K562 (cell line): ENCODE results near the gene ITGA7. TPM values are rescaled to one million over a fixed set of nuclear protein-coding genes. Genes with fewer than 3 reads are reported as not detected.

ENCODE experiments used
- CBX2 ChIP-seq: fragments of 200-600 bp; sonication (generic); IDR thresholded peaks from one replicate; pipeline ENCODE4 v1.6.1; 2012; ENCODE audit warnings: mild to moderate bottlenecking, low read length, inconsistent platforms; ENCODE audit not compliant: insufficient read depth, poor library complexity, severe bottlenecking
- EWSR1 ChIP-seq: fragments of 450-650 bp; IDR thresholded peaks from 2 replicates; pipeline ENCODE4 v1.6.1; 2018; ENCODE audit warnings: borderline replicate concordance, mild to moderate bottlenecking, low read depth, moderate library complexity; ENCODE audit not compliant: partially characterized antibody
- HMG20B ChIP-seq: fragments of 250-450 bp; sonication (Bioruptor Pico); IDR thresholded peaks from 2 replicates; pipeline ENCODE4 v1.5.0; 2021; ENCODE audit warnings: mild to moderate bottlenecking
- HNRNPH1 ChIP-seq: fragments of 200-400 bp; formaldehyde crosslinking; optimal IDR thresholded peaks from 2 replicates; pipeline ENCODE3; 2017; ENCODE audit warnings: low read depth, mild to moderate bottlenecking, low read length, moderate library complexity
- MED1 ChIP-seq: sonication (generic); formaldehyde crosslinking; IDR thresholded peaks from 2 replicates; pipeline ENCODE4 v1.8.1; 2023; ENCODE audit warnings: missing genetic modification reagents, borderline replicate concordance
- MTF1 ChIP-seq: fragments of 250-450 bp; sonication (Bioruptor Pico); IDR thresholded peaks from 2 replicates; pipeline ENCODE4 v1.9.0; 2021; ENCODE audit warnings: moderate library complexity, mild to moderate bottlenecking, inconsistent platforms, borderline replicate concordance
- POLR2B ChIP-seq: fragments of 450-650 bp; IDR thresholded peaks from 2 replicates; pipeline ENCODE4 v1.6.1; 2018; ENCODE audit warnings: low read depth; ENCODE audit not compliant: partially characterized antibody
- POLR2H ChIP-seq: IDR thresholded peaks from 2 replicates; pipeline ENCODE4 v1.6.1; 2016; ENCODE audit warnings: missing genetic modification characterization, low read depth, mild to moderate bottlenecking, control low read depth, missing compliant biosample characterization, moderate library complexity
- RFX7 ChIP-seq: fragments of 250-450 bp; sonication (Bioruptor Pico); IDR thresholded peaks from 2 replicates; pipeline ENCODE4 v1.5.1; 2021; ENCODE audit warnings: mild to moderate bottlenecking
- U2AF2 ChIP-seq: fragments of 200-400 bp; formaldehyde crosslinking; optimal IDR thresholded peaks from 2 replicates; pipeline ENCODE3; 2017; ENCODE audit warnings: low read depth, mild to moderate bottlenecking, low read length
- ZFX ChIP-seq: sonication (generic); formaldehyde crosslinking; IDR thresholded peaks from 2 replicates; pipeline ENCODE4 v1.8.0; 2022; ENCODE audit warnings: mild to moderate bottlenecking, missing genetic modification reagents, moderate library complexity
- polyA plus RNA-seq, 8 experiments: library from polyadenylated mRNA; depleted of rRNA in 4 of 8; stranded (reverse) in 5 of 8; unstranded in 3 of 8; fragments of >200 nt; fragmentation: Nextera tagmentation in 2 of 8; fragmentation: Illumina TruSeq in 1 of 8; extraction: Ambion mirVana in 2 of 8; extraction: Trizol in 1 of 8; gene quantifications; 2 replicates each; pipeline versions ENCODE4 v1.2.1 to v1.2.3, GENCODE V29; 2011 to 2014; ENCODE audit warnings: inconsistent platforms in 1 of 8, missing spikeins in 1 of 8
- total RNA-seq, 7 experiments: library from RNA; depleted of rRNA in 6 of 7; stranded (reverse); fragments of >200 nt in 6 of 7; fragmentation: Illumina TruSeq in 2 of 7; extraction: Trizol in 2 of 7; gene quantifications; 2 replicates each; pipeline versions ENCODE4 v1.2.1 to v1.2.3, GENCODE V29; 2011 to 2021; ENCODE audit warnings: low replicate concordance in 1 of 7
- TF ChIP-seq, protein P1 (sequence below): sonication (generic); formaldehyde crosslinking; IDR thresholded peaks from 2 replicates; pipeline ENCODE4 v1.8.0; 2022; ENCODE audit warnings: missing genetic modification reagents, mild to moderate bottlenecking, moderate library complexity, borderline replicate concordance
- TF ChIP-seq, protein P2 (sequence below), 3 experiments: fragments of 200-800 bp in 1 of 3; fragments of 250-450 bp in 1 of 3; fragments of 450-650 bp in 1 of 3; sonication (Bioruptor Pico) in 1 of 3; sonication (Bioruptor generic) in 1 of 3; formaldehyde crosslinking in 1 of 3; IDR thresholded peaks; 2 replicates each; pipeline versions ENCODE4 v1.6.1 to v1.8.0; 2016 to 2022; ENCODE audit warnings: mild to moderate bottlenecking in 2 of 3, missing genetic modification characterization in 2 of 3, missing compliant biosample characterization in 1 of 3, moderate library complexity in 1 of 3
- TF ChIP-seq, protein P3 (sequence below): fragments of 450-650 bp; conservative IDR thresholded peaks from 2 replicates; pipeline ENCODE4 v1.6.1; 2016; ENCODE audit warnings: missing genetic modification characterization, low read depth, mild to moderate bottlenecking, missing compliant biosample characterization, moderate library complexity
- TF ChIP-seq, protein P4 (sequence below): sonication (generic); formaldehyde crosslinking; IDR thresholded peaks from 2 replicates; pipeline ENCODE4 v1.8.1; 2023; ENCODE audit warnings: mild to moderate bottlenecking, missing genetic modification reagents, moderate library complexity

ITGA7 gene
- total and polyA plus RNA-seq, 9 of the 15 experiments (the other 6 are each of a cell fraction or from before 2014, with no cell fraction given), result 0.11 to 2.3 (median 0.56) TPM; not detected in 1

DNA sequence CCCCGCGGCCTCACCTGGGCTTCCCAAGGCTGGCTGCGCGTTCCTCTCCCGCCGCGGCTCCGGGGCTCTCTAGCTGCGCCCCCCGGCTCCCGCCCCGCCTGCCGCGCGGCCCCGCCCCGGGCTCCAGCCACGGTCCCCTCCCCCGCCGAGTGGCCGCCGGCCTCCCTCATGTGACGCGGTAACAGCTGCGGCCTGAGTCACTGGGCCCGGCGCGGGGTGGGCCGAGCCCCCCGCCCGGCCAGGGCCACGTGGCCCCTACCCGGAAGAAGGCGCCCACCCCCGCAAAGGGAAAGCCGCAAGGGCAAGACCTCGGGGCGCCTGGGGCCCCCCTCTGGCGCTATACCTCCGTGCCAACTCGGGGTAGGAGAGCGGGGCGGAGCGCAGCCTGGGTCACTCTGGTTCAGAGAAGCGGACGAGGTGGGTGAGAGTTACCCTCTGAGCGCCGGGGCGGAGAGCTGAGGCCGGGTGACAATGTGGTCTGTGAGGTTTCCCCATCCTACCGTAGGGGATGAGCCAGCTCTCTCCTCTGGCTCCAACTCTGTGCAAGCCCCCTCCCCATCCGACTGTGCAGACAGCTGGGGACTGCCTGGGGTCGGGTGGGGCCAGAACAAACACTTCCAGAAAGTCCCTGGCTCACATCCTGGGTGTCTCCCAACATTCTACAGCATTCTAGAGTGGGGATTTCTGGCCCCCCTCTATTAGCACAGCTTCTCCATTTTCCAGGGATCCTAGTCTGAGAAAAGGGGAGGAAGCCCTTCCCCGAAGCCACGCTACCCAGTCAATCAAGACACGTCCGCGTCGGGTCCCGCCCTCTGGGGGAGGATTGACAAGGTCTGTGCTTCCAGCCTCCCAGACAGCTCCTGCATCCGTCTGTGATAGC, 21.5 kb upstream of the ITGA7 start, which contains the start of gene CD63 (continued):
- TF ChIP-seq, protein P1, sequence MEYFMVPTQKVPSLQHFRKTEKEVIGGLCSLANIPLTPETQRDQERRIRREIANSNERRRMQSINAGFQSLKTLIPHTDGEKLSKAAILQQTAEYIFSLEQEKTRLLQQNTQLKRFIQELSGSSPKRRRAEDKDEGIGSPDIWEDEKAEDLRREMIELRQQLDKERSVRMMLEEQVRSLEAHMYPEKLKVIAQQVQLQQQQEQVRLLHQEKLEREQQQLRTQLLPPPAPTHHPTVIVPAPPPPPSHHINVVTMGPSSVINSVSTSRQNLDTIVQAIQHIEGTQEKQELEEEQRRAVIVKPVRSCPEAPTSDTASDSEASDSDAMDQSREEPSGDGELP (CRISPR knock-in tag), result peak; percentile 98
- TF ChIP-seq U2AF2 (no peak), HMG20B (no peak), CBX2 (no peak), ZFX (CRISPR knock-in tag) (peak; percentile 81), HNRNPH1 (no peak), MED1 (CRISPR knock-in tag) (no peak), POLR2B (peak; percentile 49), MTF1 (CRISPR knock-in tag) (no peak), RFX7 (CRISPR knock-in tag) (no peak), POLR2H (tag) (no peak), EWSR1 (no peak)
- TF ChIP-seq, protein P2, sequence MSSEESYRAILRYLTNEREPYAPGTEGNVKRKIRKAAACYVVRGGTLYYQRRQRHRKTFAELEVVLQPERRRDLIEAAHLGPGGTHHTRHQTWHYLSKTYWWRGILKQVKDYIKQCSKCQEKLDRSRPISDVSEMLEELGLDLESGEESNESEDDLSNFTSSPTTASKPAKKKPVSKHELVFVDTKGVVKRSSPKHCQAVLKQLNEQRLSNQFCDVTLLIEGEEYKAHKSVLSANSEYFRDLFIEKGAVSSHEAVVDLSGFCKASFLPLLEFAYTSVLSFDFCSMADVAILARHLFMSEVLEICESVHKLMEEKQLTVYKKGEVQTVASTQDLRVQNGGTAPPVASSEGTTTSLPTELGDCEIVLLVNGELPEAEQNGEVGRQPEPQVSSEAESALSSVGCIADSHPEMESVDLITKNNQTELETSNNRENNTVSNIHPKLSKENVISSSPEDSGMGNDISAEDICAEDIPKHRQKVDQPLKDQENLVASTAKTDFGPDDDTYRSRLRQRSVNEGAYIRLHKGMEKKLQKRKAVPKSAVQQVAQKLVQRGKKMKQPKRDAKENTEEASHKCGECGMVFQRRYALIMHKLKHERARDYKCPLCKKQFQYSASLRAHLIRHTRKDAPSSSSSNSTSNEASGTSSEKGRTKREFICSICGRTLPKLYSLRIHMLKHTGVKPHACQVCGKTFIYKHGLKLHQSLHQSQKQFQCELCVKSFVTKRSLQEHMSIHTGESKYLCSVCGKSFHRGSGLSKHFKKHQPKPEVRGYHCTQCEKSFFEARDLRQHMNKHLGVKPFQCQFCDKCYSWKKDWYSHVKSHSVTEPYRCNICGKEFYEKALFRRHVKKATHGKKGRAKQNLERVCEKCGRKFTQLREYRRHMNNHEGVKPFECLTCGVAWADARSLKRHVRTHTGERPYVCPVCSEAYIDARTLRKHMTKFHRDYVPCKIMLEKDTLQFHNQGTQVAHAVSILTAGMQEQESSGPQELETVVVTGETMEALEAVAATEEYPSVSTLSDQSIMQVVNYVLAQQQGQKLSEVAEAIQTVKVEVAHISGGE (CRISPR knock-in tag; IDR thresholded peaks at IDR 0.05), result no peak; a peak in 1 of 6 replicates
- TF ChIP-seq, protein P3, sequence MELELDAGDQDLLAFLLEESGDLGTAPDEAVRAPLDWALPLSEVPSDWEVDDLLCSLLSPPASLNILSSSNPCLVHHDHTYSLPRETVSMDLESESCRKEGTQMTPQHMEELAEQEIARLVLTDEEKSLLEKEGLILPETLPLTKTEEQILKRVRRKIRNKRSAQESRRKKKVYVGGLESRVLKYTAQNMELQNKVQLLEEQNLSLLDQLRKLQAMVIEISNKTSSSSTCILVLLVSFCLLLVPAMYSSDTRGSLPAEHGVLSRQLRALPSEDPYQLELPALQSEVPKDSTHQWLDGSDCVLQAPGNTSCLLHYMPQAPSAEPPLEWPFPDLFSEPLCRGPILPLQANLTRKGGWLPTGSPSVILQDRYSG, result 0 out of 2 replicates have a peak, but pooled peaks have one; percentile 41
- TF ChIP-seq, protein P4, sequence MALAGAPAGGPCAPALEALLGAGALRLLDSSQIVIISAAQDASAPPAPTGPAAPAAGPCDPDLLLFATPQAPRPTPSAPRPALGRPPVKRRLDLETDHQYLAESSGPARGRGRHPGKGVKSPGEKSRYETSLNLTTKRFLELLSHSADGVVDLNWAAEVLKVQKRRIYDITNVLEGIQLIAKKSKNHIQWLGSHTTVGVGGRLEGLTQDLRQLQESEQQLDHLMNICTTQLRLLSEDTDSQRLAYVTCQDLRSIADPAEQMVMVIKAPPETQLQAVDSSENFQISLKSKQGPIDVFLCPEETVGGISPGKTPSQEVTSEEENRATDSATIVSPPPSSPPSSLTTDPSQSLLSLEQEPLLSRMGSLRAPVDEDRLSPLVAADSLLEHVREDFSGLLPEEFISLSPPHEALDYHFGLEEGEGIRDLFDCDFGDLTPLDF (CRISPR knock-in tag), result no peak
